ENCODE data around the gene HSD17B14. TPM values are rescaled to one million over a fixed set of nuclear protein-coding genes. Genes with fewer than 3 reads are reported as not detected.

The HSD17B14 gene
- total RNA-seq, result 12.0 TPM

DNA sequence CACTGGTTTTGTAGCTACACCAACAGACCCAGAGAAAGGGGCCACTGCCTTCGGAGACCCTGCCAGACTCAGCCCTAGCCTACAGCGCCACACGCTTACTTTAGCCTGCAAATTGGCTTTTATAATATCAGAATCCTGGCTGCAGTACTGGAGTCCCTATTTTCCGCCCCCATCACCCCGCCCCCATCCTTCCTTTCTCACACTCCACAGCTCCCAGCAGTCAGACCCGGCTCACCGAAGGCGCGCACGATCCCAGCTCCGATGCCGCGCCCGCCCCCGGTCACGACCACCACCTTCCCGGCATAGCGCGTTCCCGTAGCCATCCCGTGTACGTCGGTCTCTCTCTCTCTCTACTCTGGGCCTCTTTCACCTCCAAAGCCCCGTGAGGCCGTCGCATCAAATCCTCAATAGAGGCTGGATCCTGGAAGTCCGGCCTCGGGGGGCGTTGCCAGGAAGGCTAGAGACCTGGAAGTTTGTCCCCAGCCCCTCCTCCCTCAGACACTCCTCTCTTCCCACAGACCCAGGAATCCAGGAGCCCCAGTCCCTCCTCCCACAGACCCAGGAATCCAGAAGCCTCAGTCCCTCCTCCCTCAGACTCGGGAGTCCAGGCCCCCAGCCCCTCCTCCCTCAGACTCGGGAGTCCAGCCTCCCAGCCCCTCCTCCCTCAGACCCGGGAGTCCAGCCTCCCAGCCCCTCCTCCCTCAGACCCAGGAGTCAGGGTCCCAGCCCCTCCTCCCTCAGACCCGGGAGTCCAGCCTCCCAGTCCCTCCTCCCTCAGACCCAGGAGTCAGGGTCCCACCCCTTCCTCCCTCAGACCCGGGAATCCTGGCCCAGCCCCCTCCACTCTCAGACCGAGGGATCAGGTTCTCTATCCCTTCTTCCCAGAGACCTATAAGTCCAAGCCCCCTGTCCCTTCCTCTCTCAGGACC is at the start of gene HSD17B14:
TSS of gene HSD17B14 (minus strand) at position 403 of the 929 bp plus-strand sequence. CDS start at position 323, 80 bp downstream.

DNA sequence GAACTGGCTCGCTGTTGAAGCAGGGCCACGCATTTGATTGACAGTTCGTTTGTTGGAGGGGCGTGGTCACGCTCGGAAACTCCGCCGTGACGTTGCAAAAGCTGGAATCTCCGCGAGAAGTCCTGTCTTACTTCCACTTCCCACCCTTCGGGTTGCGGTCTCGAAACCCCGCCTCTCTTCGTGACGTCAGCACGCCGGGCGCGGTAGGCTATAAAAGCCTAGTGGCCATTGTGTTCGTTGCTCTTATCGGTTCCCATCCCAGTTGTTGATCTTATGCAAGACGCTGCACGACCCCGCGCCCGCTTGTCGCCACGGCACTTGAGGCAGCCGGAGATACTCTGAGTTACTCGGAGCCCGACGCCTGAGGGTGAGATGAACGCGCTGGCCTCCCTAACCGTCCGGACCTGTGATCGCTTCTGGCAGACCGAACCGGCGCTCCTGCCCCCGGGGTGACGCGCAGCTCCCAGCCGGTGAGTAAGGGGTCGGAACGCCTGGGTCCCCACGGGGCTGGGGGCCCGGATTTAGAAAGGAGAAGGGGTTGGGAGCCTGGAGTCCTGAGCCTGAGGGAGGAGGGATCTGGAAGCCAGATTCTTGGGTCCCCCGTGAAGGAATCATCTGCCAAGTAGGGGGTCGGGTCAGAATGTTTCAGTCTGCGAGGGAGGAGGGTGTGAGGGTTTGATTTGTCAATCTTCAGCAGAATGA is 36.0 kb upstream of the HSD17B14 start, which contains the start of gene PPP1R15A:
TSS of gene PPP1R15A (plus strand) at position 240 of the 702 bp plus-strand sequence. CDS start 813 bp downstream, outside the sequence.

DNA sequence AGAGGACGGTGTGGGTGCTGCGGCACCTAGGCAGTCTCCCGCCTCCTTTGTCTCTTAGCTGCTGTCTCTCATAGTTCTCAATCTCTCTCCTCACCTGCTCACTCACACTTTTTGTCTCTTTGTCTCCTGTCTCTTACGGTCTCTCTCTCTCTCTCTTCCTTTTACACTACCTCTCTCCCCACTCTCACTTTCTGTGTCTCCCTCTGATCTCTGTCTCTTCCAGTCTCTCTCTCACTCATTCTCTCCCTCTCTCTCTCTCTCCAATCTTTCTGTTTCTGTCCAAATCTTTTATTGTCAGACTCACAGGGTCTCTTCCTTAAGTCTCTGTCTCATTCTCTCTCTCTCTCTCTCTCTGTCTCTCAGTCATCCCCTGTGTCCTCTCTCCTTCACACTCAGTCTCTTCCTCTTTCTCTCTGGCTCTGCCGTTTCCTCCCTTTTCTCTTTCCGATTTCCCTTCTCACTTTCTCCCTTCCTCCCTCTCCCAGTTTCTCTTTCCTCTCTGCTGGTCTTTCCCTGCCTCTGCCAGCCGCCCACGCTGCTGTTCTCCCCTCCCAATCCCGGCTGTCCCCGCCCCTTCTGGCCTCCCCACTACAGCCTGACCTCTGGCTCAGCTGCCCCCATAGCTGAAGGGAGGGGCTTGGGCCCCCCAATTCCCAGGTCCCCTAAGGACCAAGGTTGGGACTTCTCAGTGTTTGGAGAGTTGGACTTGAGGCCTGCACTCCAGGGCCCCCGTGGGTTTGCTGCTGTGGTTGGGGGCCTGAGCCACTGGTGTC is 32.0 kb upstream of the HSD17B14 start, which contains the start of gene PLEKHA4:
TSS of gene PLEKHA4 (minus strand) at position 504 of the 773 bp plus-strand sequence. CDS start 997 bp downstream, outside the sequence.

Small RNA genes within 50 kb of the gene (small RNA-seq; reads per million reads assigned to genes)
- not detected for gene RNU6-317P (ENCODE audit: low replicate concordance)

Other genes starting within 250 kb of the HSD17B14 start
- not detected for gene SPACA4, start 229.7 kb downstream of the HSD17B14 start, total RNA-seq
- gene FAM83E, start 221.4 kb downstream of the HSD17B14 start, total RNA-seq, result 0.88 TPM
- gene RPL18, start 217.3 kb downstream of the HSD17B14 start, total RNA-seq, result 2,126 TPM
- gene SPHK2, start 217.0 kb downstream of the HSD17B14 start, total RNA-seq, result 16.2 TPM
- 17.2 TPM for gene DBP, start 199.1 kb downstream of the HSD17B14 start, total RNA-seq
- 3.5 TPM for gene CA11, start 190.3 kb downstream of the HSD17B14 start, total RNA-seq
- gene NTN5, start 163.5 kb downstream of the HSD17B14 start, total RNA-seq, result 0.76 TPM
- 1.5 TPM for gene FUT2, start 140.5 kb downstream of the HSD17B14 start, total RNA-seq
- gene MAMSTR, start 116.8 kb downstream of the HSD17B14 start, total RNA-seq, result 8.9 TPM
- 23.2 TPM for gene RASIP1, start 95.9 kb downstream of the HSD17B14 start, total RNA-seq
- gene IZUMO1, start 89.6 kb downstream of the HSD17B14 start, total RNA-seq, result 0.12 TPM
- gene FUT1, start 83.8 kb downstream of the HSD17B14 start, total RNA-seq, result 5.0 TPM
- gene FGF21, start 81.0 kb downstream of the HSD17B14 start, total RNA-seq, result not detected
- gene BCAT2, start 25.5 kb downstream of the HSD17B14 start, total RNA-seq, result 36.3 TPM
- gene PLEKHA4, start 32.1 kb upstream of the HSD17B14 start, total RNA-seq, result 18.1 TPM
- 71.7 TPM for gene PPP1R15A, start 35.9 kb upstream of the HSD17B14 start, total RNA-seq
- 0.29 TPM for gene TULP2, start 62.3 kb upstream of the HSD17B14 start, total RNA-seq
- 221 TPM for gene NUCB1, start 63.8 kb upstream of the HSD17B14 start, total RNA-seq
- gene DHDH, start 97.2 kb upstream of the HSD17B14 start, total RNA-seq, result 1.4 TPM
- gene BAX, start 118.4 kb upstream of the HSD17B14 start, total RNA-seq, result 30.8 TPM
- 1,684 TPM for gene FTL, start 128.8 kb upstream of the HSD17B14 start, total RNA-seq
- 51.8 TPM for gene GYS1, start 156.8 kb upstream of the HSD17B14 start, total RNA-seq
- 105 TPM for gene RUVBL2, start 157.4 kb upstream of the HSD17B14 start, total RNA-seq
- 1.1 TPM for gene LHB, start 180.6 kb upstream of the HSD17B14 start, total RNA-seq
- not detected for gene CGB3, start 187.8 kb upstream of the HSD17B14 start, total RNA-seq
- gene CGB2, start 195.4 kb upstream of the HSD17B14 start, total RNA-seq, result not detected
- gene CGB1, start 200.4 kb upstream of the HSD17B14 start, total RNA-seq, result not detected
- not detected for gene CGB5, start 207.4 kb upstream of the HSD17B14 start, total RNA-seq
- gene CGB8, start 212.6 kb upstream of the HSD17B14 start, total RNA-seq, result not detected
- 1.3 TPM for gene CGB7, start 221.3 kb upstream of the HSD17B14 start, total RNA-seq
- gene NTF4, start 228.3 kb upstream of the HSD17B14 start, total RNA-seq, result 5.4 TPM
- 2.3 TPM for gene KCNA7, start 236.2 kb upstream of the HSD17B14 start, total RNA-seq
- 266 TPM for gene SNRNP70, start 249.0 kb upstream of the HSD17B14 start, total RNA-seq

All from metanephros (tissue), 2 donors.